Adipocyte (in vitro differentiated cells): Measurements from ENCODE around the gene ID1.
"Not testable (repeated sequence)": the region's sequence is repeated elsewhere in the genome, so short reads cannot be mapped to it uniquely, and the experiment has no call there.

Experiments
- DNase-seq: peaks from one replicate; pipeline ENCODE4 v3.0.0-alpha.2; 2015; ENCODE audit warnings: low read depth
- H3K27me3 ChIP-seq: replicated peaks from 2 replicates; pipeline ENCODE4 v1.7.0; 2013; ENCODE audit warnings: mild to moderate bottlenecking, low read length, moderate library complexity; ENCODE audit not compliant: control insufficient read depth, insufficient read depth
- H3K36me3 ChIP-seq: 2 replicates; pipeline ENCODE4 v1.7.0; 2013; ENCODE audit warnings: low read length, mild to moderate bottlenecking, moderate library complexity; ENCODE audit not compliant: control insufficient read depth, insufficient read depth, severe bottlenecking
- H3K4me1 ChIP-seq: 2 replicates; pipeline ENCODE4 v1.7.0; 2013; ENCODE audit warnings: mild to moderate bottlenecking, low read length, moderate library complexity; ENCODE audit not compliant: control insufficient read depth, insufficient read depth
- H3K4me3 ChIP-seq: 2 replicates; pipeline ENCODE4 v1.7.0; 2013; ENCODE audit warnings: mild to moderate bottlenecking, low read length, moderate library complexity
- H3K9ac ChIP-seq: 2 replicates; pipeline ENCODE4 v1.7.0; 2013; ENCODE audit warnings: mild to moderate bottlenecking, low read length, moderate library complexity
- H3K9me3 ChIP-seq: 2 replicates; pipeline ENCODE4 v1.7.0; 2013; ENCODE audit warnings: mild to moderate bottlenecking, low read length, moderate library complexity; ENCODE audit not compliant: control insufficient read depth

Gene ID1

DNA sequence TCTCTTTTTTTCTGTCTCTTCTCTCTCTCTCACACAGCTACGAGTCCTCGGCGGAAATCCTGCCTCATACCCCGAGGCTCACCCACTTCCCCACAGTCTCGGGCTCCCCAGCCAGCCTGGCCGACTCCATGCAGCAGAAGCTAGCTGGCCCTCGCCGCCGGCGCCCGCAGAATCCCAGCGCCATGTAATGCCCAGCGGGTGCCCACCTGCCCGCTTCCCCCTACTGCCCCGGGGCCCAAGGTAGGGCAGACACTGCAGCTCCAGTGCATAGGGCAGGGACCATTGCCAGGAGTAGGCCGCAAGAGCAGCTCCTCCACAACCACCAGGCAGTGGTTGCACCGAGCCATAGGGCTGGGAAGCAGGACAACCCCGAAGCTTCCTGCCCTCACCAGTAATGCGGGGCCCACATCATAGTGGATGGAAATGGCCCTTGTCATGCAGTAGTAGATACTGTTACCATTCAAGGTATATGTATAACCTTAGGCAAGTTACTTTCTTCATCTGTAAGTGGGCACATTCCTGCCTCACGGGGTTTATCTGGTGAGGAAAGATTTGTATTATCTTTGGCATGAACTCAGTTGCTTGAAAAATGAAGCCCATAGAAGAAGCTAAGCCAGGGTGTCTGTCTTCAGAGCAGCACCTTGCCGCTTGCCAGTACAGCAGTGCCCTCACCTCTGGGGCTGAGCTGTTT is 36.9 kb upstream of the ID1 start:
- Histone ChIP-seq H3K4me1 (peaks cover 28% of the 10 kb centered on the region), H3K4me3 (no peak overlapping the region), H3K9ac (peak overlapping the region; percentile 48), H3K27me3 (no peaks in the 10 kb centered on the region), H3K36me3 (peaks cover 51% of the 10 kb centered on the region), H3K9me3 (no peaks in the 10 kb centered on the region)
- DNase-seq, result peak; percentile 56

DNA sequence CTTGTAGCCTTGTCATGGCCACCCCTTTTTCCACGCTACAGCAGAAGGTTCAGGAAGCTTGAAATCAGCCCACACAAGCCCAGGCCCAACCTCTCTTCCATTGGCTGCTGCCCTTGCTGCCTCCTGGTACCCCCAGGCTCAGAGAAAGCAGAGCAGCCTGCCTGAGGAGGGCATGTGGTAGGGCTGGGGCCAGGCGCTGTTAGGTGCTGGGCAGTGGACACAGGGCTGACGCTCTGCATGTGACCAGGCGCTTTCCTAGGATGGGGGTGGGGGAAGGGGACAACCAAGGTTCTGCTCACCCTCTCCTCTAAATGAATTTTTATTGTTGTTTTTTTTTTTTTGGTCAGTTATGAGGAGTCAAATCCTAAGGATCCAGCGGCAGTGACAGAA is 36.3 kb upstream of the ID1 start:
- Histone ChIP-seq H3K9ac (peak overlapping the region; percentile 48), H3K9me3 (no peaks in the 10 kb centered on the region), H3K27me3 (no peaks in the 10 kb centered on the region), H3K36me3 (peaks cover 46% of the 10 kb centered on the region), H3K4me3 (no peak overlapping the region), H3K4me1 (peaks cover 33% of the 10 kb centered on the region)
- DNase-seq, result no peak

DNA sequence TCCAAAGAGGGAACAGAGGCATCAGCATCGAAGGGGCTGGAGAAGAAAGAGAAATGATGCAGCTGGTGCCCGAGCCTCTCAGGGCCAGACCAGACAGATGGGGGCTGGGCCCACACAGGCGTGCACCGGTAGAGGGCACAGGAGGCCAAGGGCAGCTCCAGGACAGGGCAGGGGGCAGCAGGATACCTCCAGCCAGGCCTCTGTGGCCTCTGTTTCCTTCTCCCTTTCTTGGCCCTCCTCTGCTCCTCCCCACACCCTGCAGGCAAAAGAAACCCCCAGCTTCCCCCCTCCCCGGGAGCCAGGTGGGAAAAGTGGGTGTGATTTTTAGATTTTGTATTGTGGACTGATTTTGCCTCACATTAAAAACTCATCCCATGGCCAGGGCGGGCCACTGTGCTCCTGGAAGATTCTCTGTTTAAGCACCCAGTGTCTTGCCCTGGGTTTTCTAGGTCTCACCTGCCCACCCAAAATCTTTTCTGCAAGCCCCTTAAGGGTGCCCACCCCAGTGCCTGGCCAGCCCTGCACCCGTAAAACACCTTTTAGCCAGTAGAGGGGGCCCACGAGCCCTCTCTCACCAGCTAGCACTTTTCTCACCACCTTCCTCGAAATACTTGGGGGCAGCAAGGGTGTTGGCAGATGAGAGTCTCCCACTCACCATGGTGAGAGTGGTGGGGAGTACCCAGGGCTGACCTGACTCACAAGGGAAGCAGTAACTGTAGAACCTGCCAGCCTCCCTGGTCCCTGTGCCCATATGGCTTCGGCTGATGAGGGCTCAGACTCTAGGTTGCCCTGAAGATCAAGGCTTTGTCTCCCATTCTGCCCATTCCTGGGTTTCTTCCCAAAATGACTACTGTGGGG is 35.7 kb upstream of the ID1 start:
- peaks cover 37% of the 10 kb centered on the region for H3K4me1 ChIP-seq
- peaks cover 40% of the 10 kb centered on the region for H3K36me3 ChIP-seq
- DNase-seq, result peak; percentile 80
- no peaks in the 10 kb centered on the region for H3K27me3 ChIP-seq
- no peaks in the 10 kb centered on the region for H3K9me3 ChIP-seq
- no peak overlapping the region for H3K4me3 ChIP-seq
- peak overlapping the region; percentile 48 for H3K9ac ChIP-seq

DNA sequence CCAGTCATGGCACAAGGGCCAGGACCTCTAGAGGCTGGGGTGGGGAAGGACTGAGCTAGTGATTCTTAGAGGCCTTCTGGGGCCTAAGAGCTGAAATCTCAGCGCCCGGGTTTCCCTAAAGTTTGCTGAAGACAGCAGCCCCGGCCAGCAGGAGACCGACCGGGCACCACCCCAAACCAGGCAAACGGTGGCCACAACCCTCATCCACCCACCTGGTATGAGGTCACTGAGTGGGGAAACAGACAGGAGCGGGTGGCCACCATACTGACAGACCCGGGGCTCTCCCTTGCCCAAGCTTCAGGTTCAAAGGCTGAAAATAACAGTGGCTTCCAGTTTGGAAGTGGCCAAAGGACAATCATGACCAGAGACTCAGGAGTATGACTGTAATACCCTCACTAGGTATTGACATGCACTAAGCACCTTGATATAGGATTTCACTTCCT is 35.0 kb upstream of the ID1 start:
- no peak overlapping the region for H3K4me3 ChIP-seq
- no peaks in the 10 kb centered on the region for H3K27me3 ChIP-seq
- H3K36me3 ChIP-seq, result peaks cover 37% of the 10 kb centered on the region
- no peak for DNase-seq
- no peaks in the 10 kb centered on the region for H3K9me3 ChIP-seq
- H3K9ac ChIP-seq, result peak overlapping the region; percentile 48
- H3K4me1 ChIP-seq, result peaks cover 37% of the 10 kb centered on the region

DNA sequence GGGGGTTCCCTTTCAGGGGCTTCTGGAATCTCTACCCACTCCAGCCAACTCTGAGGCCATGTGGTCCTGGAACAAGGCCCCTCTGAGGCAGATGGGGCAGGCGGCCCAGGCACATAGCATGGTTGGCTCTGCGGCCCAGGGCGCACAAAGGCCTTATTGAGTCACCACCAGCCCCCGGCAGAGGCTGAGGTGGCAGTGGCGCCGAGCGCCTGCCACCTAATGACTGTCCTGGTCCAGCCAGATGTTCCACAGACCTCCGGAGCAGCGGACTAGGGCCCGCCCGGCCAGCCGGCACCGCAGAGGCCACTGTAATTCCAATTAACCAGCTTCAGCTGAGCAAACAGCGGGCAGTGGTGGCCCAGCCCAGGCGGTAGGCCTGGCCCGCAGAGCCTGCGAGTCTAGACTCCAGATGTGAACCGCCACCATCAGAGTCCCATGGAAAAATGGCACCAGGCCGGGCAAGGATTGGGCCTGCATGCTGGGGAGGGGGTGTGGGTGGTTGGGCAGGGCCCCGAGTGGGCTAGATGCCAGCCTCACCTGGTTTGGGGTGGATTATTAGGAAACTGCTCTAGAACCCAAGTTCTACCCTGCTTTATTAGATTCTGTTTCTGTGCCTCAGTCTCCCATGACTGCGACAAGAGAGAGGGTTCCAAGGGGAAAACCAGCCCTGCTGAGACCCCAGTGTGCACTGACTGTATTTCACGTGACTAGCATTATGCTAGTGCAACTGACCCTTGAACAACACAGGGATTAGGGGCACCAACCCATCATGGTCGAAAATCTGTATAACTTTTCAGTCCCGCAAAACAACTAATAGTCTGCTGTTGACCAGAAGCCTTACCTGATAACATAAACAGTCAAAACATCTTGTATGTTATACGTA is 34.1 kb upstream of the ID1 start:
- Histone ChIP-seq H3K4me1 (peaks cover 37% of the 10 kb centered on the region), H3K36me3 (peaks cover 30% of the 10 kb centered on the region), H3K9ac (peak overlapping the region; percentile 37), H3K9me3 (no peaks in the 10 kb centered on the region), H3K4me3 (no peak overlapping the region), H3K27me3 (no peaks in the 10 kb centered on the region)
- DNase-seq, result peak; percentile 74

DNA sequence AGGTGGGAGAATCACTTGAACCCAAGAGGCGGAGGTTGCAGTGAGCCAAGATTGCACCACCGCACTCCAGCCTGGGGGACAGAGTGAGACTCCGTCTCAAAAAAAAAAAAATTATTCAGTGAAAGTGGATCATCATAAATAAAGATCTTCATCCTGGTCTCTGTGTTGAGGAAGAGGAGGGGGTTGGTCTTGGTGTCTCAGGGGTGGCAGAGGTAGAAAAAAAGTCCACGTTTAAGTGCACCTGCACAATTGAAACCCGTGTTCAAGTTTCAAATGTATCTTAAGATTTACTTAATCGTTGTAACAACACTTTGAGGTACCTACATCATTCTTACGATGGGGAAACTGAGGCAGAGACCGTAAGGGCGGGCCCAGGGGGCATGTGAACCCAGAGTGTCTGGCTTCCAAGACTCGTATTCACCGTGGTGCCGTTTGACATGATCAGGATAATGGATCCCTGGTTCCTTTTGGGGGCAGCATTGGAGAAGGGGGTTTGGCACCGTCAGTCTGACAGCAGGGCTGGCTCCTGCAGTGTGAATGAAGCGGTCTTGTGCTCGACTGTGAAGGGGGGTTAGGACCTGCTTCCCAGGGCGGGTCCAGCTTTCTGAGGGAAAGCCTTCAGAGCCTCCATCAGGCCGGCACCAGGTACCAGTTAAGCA is 32.9 kb upstream of the ID1 start:
- H3K9me3 ChIP-seq, result no peaks in the 10 kb centered on the region

DNA sequence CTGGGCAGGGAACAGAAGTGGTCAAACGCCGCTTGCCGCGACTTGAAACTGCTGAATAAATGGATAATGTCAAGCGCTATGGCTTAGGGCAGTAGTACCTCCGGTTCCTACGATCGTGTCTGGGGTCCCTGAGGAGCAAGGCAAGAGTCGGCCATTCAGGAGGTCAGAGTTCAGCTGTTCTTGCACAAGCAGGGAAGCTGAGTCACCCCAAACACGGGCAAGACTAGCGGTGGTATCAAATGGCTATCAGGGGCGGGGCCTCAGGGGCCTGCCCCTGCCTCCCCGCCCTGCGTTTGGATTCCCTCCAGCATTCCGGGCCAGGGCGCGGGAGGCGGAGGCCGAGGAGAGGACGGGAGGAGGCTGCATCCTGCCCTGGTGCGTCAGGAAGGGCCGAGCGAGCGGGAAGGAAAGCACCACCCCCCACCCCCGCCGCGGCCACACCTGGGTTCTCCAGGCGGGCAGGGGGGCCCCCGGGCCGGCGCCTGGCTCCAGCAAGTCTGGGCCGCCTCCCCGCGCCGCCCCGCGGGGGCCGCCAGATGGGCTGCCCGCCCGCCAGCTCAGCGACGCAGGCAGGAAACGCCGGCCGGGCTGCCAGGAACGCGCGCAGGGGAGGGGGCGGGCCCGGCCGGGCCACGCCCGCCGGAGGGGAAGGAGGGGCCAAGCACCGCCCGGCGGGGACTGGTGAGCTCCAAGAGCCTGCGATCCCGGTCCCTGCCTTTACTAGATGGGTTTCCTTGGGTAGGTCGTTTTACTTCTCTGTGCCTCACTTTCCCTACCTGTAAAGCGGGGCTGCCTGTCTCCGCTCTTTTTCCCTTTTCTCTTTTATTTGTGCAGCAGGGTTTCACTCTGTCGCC is 32.2 kb upstream of the ID1 start:
- Histone ChIP-seq H3K27me3 (no peaks in the 10 kb centered on the region), H3K36me3 (peaks cover 12% of the 10 kb centered on the region), H3K4me1 (peaks cover 37% of the 10 kb centered on the region), H3K9ac (peak overlapping the region; percentile 95), H3K4me3 (peak overlapping the region; percentile 84), H3K9me3 (no peaks in the 10 kb centered on the region)
- DNase-seq, result peak; percentile 99

More for the DNA sequence above, 32.9 kb upstream of the ID1 start:
- Histone ChIP-seq H3K36me3 (peaks cover 19% of the 10 kb centered on the region), H3K4me1 (peaks cover 37% of the 10 kb centered on the region), H3K27me3 (no peaks in the 10 kb centered on the region), H3K9ac (peak overlapping the region; percentile 95), H3K4me3 (peak overlapping the region; percentile 42)
- DNase-seq, result no peak

DNA sequence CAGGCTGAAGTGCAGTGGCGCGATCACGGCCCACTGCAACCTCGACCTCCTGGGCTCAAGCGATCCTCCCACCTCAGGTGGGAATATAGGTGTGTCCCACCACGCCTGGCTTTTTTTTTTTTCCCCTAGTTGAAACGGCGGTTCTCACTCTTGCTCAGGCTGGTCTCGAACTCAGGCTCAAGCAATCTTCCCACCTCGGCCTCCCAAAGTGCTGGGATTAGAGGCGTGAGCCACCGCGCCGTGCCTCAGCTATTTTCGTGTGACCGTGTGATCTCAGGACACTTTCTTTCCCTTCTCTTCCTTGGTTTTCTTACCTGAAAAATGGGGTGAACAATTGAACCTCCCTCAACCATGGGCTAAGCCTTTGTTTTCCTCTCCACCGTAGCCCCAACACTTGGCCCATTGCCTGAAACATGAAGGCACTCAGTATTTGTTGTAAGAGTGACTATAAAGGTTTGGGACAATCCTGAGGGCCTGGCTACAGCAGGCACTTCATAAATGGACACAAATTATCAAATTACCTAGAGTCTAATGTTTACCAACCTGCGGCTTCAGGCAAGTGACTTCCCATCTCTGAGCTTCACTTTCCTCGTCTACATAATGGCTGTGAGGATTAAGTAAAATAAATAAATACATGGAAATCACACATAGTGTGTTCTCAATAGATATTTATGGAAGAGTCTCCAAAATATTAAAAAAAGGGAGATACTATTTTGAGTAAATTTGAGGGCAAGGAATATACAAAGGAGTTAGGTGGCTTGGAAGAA is 31.4 kb upstream of the ID1 start:
- Histone ChIP-seq H3K4me1 (peaks cover 31% of the 10 kb centered on the region), H3K9ac (peak overlapping the region; percentile 95)
- DNase-seq, result no peak

DNA sequence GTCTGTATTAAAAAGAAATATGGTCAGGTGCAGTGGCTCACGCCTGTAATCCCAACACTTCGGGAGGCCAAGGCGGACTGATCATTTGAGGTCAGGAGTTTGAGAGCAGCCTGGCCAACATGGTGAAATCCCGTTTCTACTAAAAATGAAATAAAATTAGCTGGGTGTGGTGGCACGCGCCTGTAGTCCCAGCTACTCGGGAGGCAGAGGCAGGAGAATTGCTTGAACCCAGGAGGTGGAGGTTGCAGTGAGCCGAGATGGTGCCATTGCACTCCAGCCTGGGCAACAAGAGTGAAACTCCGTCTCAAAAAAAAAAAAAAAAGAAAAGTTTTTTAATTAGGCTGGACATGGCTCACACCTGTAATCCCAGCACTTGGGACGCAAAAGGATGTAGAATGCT is 30.1 kb upstream of the ID1 start:
- H3K36me3 ChIP-seq, H3K27me3 ChIP-seq, DNase-seq, H3K9me3 ChIP-seq, H3K4me3 ChIP-seq, H3K9ac ChIP-seq: not testable (repeated sequence)
- peaks cover 21% of the 10 kb centered on the region for H3K4me1 ChIP-seq

More for the DNA sequence above, 31.4 kb upstream of the ID1 start:
- no peaks in the 10 kb centered on the region for H3K27me3 ChIP-seq
- peak overlapping the region; percentile 84 for H3K4me3 ChIP-seq
- H3K9me3 ChIP-seq, result no peaks in the 10 kb centered on the region
- peaks cover 6% of the 10 kb centered on the region for H3K36me3 ChIP-seq
